HG03045 (cell line): ENCODE measurements around the gene TOMM40.
"Not testable (repeated sequence)": the region's sequence is repeated elsewhere in the genome, so short reads cannot be mapped to it uniquely, and the experiment has no call there.

ENCODE experiments used
- ATAC-seq: cut with Tn5 transposase; IDR thresholded peaks from one replicate; pipeline ENCODE4 v1.9.1; 2021; ENCODE audit warnings: mild to moderate bottlenecking, moderate library complexity; ENCODE audit not compliant: unreplicated experiment

Gene TOMM40

GRCh38 chr19:44891016-44891882 lies at the start of gene TOMM40:
TOMM40 (plus strand) TSS chr19:44891254; CDS start chr19:44891416, 162 bp downstream.
- peak; percentile 65 for ATAC-seq

DNA sequence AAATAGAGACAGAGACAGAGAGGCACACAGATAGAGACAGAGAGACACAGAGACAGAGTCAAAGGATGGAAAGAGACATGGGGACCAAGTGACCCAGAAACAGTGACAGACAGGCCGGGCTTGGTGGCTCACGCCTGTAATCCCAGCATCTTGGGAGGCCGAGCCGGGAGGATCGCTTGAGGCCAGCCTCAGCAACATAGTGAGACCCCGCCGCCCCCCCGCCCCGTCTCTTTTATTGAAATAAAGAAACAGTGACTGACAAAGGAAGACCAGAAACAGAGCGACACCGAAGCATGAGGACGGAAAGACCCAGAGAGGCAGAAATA lies 45.8 kb upstream of the TOMM40 start:
- ATAC-seq, result no peak

GRCh38 chr19:44845612-44846454 lies 45.2 kb upstream of the TOMM40 start, which contains the start of gene NECTIN2:
NECTIN2 (plus strand) TSS chr19:44846297; CDS start chr19:44846526, 229 bp downstream.
- no peak for ATAC-seq

DNA sequence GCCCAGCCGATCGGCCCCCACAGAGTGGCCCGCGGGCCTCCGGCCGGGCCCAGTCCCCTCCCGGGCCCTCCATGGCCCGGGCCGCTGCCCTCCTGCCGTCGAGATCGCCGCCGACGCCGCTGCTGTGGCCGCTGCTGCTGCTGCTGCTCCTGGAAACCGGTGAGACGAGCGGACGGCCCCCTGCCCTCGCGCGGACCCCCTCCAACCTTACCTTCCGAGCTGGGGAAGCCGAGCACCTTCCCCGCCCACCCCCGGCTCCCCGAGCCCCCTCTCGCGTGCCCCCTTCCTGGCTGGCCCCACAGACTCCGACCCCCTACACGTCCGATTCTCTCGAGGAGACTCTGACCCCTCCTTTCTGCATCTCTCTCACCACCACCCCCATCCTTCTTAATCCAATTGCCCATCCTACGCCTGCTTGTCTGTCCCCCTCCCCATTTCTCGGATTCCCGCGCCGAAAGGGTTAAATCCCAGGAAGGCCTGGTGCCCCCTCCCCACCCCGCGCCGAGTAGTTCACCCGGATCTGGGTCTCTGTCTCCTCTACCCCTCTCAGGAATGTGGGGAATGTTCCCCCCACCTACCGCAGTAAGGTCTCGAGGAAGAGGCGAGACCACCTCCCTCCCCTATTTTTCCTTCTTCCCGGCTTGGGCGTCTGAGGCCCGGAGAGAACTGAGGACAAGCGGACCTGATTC lies 44.5 kb upstream of the TOMM40 start:
- ATAC-seq, result no peak

GRCh38 chr19:44847144-44848035 lies 43.7 kb upstream of the TOMM40 start:
- no peak for ATAC-seq

GRCh38 chr19:44848036-44848811 lies 42.8 kb upstream of the TOMM40 start:
- no peak for ATAC-seq

- ATAC-seq, result no peak
These were observed 42.1 kb upstream of the TOMM40 start for GRCh38 chr19:44848812-44849447.

GRCh38 chr19:44850641-44851109 lies 40.4 kb upstream of the TOMM40 start:
- no peak for ATAC-seq

- no peak for ATAC-seq
These were observed 39.6 kb upstream of the TOMM40 start for GRCh38 chr19:44851427-44851826.

DNA sequence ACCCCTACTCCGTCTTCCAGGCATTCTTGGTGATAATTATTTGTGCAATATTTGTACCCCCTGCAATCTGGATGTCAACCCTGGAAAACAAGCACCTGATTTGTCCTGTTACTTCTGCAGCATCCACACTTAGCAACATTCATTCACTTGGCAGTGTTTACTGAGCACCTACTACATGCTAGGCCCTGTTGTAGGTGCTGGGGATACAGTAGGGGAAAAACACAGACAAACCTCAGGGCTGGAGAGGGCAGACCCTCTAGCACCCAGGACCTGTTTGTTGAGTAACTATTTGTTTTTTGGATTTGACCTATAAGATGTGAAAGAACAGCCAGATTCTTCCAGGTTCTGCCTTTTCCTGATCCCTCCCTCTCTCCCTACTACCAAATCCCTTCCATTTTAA lies 35.4 kb upstream of the TOMM40 start:
- no peak for ATAC-seq

- ATAC-seq, result no peak
These were observed 34.5 kb upstream of the TOMM40 start for GRCh38 chr19:44856421-44857083.

DNA sequence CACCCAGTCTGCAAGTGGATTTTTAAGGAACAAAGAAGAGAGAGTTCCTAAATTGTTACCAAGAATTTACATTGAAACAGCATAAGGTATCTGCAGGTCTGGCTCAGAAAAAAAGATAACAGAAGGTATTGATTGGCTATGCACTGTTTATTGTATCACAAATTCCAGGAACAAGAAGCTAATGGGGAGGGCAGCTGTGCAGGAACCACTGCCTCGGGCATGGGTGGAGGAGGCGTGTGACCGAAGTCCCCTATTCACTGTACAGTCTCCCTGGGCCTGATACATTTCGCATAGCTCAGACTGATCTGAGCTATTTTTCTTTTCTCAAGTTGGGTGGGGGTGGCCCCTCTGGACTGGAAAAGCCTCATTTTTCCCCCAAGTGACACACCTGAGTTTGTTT lies 33.2 kb upstream of the TOMM40 start:
- ATAC-seq, result no peak

- not testable (repeated sequence) for ATAC-seq
These were observed 29.5 kb upstream of the TOMM40 start for GRCh38 chr19:44861576-44861975.

- no peak for ATAC-seq
These were observed 27.1 kb upstream of the TOMM40 start for GRCh38 chr19:44863990-44864389.

DNA sequence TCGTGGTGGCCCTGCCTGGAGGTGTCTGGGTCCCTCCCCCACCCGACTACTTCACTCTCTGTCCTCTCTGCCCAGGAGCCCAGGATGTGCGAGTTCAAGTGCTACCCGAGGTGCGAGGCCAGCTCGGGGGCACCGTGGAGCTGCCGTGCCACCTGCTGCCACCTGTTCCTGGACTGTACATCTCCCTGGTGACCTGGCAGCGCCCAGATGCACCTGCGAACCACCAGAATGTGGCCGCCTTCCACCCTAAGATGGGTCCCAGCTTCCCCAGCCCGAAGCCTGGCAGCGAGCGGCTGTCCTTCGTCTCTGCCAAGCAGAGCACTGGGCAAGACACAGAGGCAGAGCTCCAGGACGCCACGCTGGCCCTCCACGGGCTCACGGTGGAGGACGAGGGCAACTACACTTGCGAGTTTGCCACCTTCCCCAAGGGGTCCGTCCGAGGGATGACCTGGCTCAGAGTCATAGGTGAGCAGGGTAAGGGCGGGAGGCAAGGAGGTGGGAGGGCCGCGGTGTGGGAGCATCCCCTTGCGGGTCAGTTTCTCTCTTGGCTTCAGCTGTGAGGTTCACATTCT lies 25.8 kb upstream of the TOMM40 start:
- ATAC-seq, result no peak

- no peak for ATAC-seq
These were observed 24.4 kb upstream of the TOMM40 start for GRCh38 chr19:44866664-44867063.

- no peak for ATAC-seq
These were observed 23.5 kb upstream of the TOMM40 start for GRCh38 chr19:44867578-44867977.
